GM10266 (cell line): ENCODE data around the gene ITGAV.

ENCODE experiments used
- DNase-seq: peaks from one replicate; pipeline ENCODE4 v3.0.0; 2012; ENCODE audit errors: extremely low spot score
- CTCF ChIP-seq: IDR thresholded peaks from 2 replicates; pipeline ENCODE4 v1.5.1; 2012; ENCODE audit warnings: mild to moderate bottlenecking, low read depth; ENCODE audit not compliant: control insufficient read depth, insufficient read depth; ENCODE audit errors: missing control alignments

Gene ITGAV

GRCh38 chr2:186624276-186624675 lies 34.4 kb downstream of the ITGAV start:
- no peak for TF ChIP-seq CTCF
- no peak for DNase-seq

GRCh38 chr2:186629250-186629996 lies 39.6 kb downstream of the ITGAV start:
- no peak for TF ChIP-seq CTCF

GRCh38 chr2:186632417-186632816 lies 42.6 kb downstream of the ITGAV start:
- no peak for DNase-seq
- TF ChIP-seq CTCF: no peak

More at GRCh38 chr2:186629250-186629996, 39.6 kb downstream of the ITGAV start:
- no peak for DNase-seq

GRCh38 chr2:186634701-186635100 lies 44.8 kb downstream of the ITGAV start:
- no peak for TF ChIP-seq CTCF
- no peak for DNase-seq

GRCh38 chr2:186636800-186637496 lies 47.1 kb downstream of the ITGAV start:
- no peak for DNase-seq
- TF ChIP-seq CTCF: no peak

GRCh38 chr2:186637497-186637800 lies 47.6 kb downstream of the ITGAV start:
- TF ChIP-seq CTCF: no peak
- DNase-seq: no peak

- peak; percentile 12 for DNase-seq
- TF ChIP-seq CTCF: no peak
These were observed 50.1 kb downstream of the ITGAV start for GRCh38 chr2:186639939-186640338.
